HEK293 (cell line): ENCODE measurements around the gene MACIR.

ENCODE experiments used
- CTCF ChIP-seq: fragments of 450-650 bp; formaldehyde crosslinking; IDR thresholded peaks from 2 replicates; pipeline ENCODE4 v1.5.1; 2016; ENCODE audit warnings: missing biosample characterization, missing genetic modification characterization
- ZBTB8A ChIP-seq: fragments of 450-650 bp; formaldehyde crosslinking; IDR thresholded peaks from 2 replicates; pipeline ENCODE4 v1.5.1; 2016; ENCODE audit warnings: missing biosample characterization, missing genetic modification characterization
- ZNF707 ChIP-seq: fragments of 450-650 bp; formaldehyde crosslinking; IDR thresholded peaks from 2 replicates; pipeline ENCODE4 v1.5.1; 2016; ENCODE audit warnings: missing biosample characterization, missing genetic modification characterization
- ZSCAN18 ChIP-seq: fragments of 450-650 bp; formaldehyde crosslinking; IDR thresholded peaks from 2 replicates; pipeline ENCODE4 v1.5.1; 2016; ENCODE audit warnings: missing biosample characterization, missing genetic modification characterization

- TF ChIP-seq CTCF (tag by site-specific recombination) (no peak), ZNF707 (tag by site-specific recombination) (no peak), ZBTB8A (tag by site-specific recombination) (no peak), ZSCAN18 (tag by site-specific recombination) (no peak)
Measured at GRCh38 chr5:103217101-103217500, 41.5 kb upstream of the MACIR start.
